GM12865 (cell line): ENCODE results near the gene TSTD2.

Experiments
- DNase-seq: peaks from one replicate; pipeline ENCODE4 v3.0.0; 2010; ENCODE audit warnings: low read depth
- H3K4me3 ChIP-seq: 2 replicates; pipeline ENCODE4 v1.5.1; 2011; ENCODE audit warnings: mild to moderate bottlenecking, low read depth, low read length, control low read depth
- CTCF ChIP-seq: IDR thresholded peaks from 2 replicates; pipeline ENCODE4 v1.5.1; 2011; ENCODE audit warnings: low read length, control low read depth, low read depth, inconsistent platforms; ENCODE audit not compliant: insufficient read depth; ENCODE audit errors: missing control alignments

TSTD2 gene

DNA sequence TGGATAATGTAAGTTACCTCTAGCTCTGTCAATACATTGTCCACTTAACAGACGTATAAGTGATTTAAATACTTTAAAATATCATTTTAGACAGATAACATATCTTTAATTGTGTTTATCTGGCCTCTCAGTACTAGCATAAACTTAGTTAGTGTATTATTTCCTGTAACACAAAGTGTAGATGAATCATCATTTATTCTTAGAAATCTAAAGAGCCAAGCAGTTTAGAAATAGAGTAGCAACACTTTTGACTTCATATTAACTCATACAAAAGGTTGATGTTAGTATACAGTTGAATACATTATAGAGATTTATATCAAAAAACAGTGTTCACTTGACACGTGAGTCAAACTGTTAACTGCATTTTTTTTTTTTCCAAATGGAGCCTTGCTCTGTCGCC, 18.5 kb upstream of the TSTD2 start:
- TF ChIP-seq CTCF: no peak
- no peak overlapping the region for H3K4me3 ChIP-seq
- no peak for DNase-seq

DNA sequence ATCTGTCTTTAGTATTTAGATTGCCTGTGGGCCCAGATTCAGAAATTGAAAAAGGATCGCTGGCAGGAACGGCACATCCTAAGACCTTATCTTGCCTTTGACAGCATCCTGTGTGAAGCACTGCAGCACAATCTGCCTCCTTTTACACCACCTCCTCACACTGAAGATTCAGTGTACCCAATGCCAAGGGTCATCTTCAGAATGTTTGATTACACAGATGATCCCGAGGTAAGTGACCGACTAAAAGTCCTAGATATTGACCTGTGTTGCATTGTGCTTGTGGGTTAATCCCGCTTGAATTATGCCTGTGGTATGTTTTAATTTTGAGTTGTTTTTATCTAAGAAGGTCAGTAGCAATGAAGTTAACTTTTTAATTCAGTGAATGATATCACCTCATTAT, 14.8 kb upstream of the TSTD2 start:
- TF ChIP-seq CTCF: no peak
- no peak overlapping the region for H3K4me3 ChIP-seq
- no peak for DNase-seq

DNA sequence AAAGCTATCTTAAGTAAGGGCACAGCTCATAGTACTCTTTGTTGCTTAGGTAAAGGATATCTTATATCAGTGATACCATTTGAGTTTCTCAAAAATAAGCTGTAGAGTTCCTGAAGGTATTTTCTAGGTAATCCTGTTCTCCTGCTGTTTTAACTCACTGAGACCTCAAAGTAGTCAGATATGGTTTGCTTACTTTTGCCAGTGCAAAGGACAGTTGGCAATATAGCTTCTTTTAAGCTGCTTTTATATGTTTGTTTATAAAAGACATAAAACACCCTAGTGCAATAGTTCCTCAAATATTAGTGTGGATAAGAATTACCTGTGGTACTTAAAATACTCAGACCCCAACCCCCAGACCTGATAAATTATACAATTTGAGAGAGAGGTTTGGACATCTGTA, 12.6 kb upstream of the TSTD2 start:
- TF ChIP-seq CTCF: no peak
- no peak for DNase-seq
- H3K4me3 ChIP-seq: no peak overlapping the region

DNA sequence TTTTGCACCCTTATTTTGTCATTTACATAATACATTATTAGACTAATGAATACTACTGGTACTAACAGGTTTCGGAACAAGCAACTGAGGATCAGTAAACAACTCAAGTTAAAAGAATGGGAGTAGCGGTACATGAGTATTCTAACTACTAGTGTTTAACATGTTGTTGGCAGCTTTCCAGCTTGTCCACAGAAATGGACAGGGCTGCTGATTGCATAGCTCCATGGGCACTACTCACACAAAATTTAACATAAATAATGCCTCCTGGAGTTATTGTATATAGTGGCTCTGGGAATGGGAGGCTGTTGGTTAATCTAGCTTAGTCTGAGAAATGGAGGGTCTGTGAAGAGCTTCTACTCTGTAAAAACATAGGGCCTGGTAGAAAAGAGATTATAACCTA, 7.2 kb upstream of the TSTD2 start:
- no peak overlapping the region for H3K4me3 ChIP-seq
- no peak for TF ChIP-seq CTCF
- no peak for DNase-seq

DNA sequence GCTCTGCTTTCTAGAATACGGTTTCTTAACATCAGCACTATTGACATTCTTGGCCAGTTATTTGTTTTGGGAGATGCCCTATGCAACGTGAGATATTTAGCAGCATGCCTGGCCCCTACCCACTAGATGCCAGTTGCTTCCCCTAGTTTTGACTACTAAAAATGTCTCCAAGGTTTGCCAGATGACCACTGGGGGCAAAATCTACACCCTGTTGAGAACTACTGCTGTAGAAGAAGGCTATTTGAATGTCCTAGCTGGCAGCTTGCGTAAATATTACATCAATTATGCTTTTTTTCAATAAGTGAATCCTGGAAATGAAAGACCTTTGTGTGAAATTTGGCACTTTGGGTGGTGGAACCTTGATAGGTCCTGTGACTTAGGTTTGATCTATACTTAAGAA, 5.5 kb upstream of the TSTD2 start:
- DNase-seq: no peak
- H3K4me3 ChIP-seq: no peak overlapping the region
- TF ChIP-seq CTCF: peak; percentile 15

GRCh38 chr9:97636903-97637302, 3.7 kb upstream of the TSTD2 start:
- no peak for DNase-seq
- TF ChIP-seq CTCF: no peak
- H3K4me3 ChIP-seq: no peak overlapping the region

- H3K4me3 ChIP-seq: peak overlapping the region; percentile 100
- DNase-seq: no peak
- no peak for TF ChIP-seq CTCF
Observed at GRCh38 chr9:97635026-97635425, 1.9 kb upstream of the TSTD2 start.
